Measurements from ENCODE around the gene PTPN7.
"Not testable (repeated sequence)": the region's sequence is repeated elsewhere in the genome, so short reads cannot be mapped to it uniquely, and the experiment has no call there.

DNA sequence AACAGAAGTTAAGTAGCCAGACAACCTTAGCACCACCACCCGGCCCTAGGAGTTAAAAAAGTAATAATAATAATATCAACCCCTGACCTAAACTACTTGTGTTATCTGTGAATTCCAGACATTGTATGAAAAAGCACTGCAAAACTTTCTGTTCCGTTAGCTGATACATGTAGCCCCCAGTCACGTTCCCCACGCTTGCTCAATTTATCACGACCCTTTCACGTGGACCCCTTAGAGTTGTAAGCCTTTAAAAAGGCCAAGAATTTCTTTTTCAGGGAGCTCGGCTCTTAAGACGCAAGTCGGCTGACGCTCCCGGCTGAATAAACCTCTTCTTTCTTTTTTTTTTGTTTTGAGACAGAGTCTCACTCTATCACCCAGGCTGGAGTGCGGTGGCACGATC is 6.7 kb upstream of the PTPN7 start:
- TF ChIP-seq, protein P1, sequence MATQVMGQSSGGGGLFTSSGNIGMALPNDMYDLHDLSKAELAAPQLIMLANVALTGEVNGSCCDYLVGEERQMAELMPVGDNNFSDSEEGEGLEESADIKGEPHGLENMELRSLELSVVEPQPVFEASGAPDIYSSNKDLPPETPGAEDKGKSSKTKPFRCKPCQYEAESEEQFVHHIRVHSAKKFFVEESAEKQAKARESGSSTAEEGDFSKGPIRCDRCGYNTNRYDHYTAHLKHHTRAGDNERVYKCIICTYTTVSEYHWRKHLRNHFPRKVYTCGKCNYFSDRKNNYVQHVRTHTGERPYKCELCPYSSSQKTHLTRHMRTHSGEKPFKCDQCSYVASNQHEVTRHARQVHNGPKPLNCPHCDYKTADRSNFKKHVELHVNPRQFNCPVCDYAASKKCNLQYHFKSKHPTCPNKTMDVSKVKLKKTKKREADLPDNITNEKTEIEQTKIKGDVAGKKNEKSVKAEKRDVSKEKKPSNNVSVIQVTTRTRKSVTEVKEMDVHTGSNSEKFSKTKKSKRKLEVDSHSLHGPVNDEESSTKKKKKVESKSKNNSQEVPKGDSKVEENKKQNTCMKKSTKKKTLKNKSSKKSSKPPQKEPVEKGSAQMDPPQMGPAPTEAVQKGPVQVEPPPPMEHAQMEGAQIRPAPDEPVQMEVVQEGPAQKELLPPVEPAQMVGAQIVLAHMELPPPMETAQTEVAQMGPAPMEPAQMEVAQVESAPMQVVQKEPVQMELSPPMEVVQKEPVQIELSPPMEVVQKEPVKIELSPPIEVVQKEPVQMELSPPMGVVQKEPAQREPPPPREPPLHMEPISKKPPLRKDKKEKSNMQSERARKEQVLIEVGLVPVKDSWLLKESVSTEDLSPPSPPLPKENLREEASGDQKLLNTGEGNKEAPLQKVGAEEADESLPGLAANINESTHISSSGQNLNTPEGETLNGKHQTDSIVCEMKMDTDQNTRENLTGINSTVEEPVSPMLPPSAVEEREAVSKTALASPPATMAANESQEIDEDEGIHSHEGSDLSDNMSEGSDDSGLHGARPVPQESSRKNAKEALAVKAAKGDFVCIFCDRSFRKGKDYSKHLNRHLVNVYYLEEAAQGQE (IDR thresholded peaks at IDR 0.05; ENCODE audit: insufficient read depth in 1 of 2, low read depth in 2 of 2, low read length in 1 of 2): not testable (repeated sequence)
- TF ChIP-seq, protein P2, sequence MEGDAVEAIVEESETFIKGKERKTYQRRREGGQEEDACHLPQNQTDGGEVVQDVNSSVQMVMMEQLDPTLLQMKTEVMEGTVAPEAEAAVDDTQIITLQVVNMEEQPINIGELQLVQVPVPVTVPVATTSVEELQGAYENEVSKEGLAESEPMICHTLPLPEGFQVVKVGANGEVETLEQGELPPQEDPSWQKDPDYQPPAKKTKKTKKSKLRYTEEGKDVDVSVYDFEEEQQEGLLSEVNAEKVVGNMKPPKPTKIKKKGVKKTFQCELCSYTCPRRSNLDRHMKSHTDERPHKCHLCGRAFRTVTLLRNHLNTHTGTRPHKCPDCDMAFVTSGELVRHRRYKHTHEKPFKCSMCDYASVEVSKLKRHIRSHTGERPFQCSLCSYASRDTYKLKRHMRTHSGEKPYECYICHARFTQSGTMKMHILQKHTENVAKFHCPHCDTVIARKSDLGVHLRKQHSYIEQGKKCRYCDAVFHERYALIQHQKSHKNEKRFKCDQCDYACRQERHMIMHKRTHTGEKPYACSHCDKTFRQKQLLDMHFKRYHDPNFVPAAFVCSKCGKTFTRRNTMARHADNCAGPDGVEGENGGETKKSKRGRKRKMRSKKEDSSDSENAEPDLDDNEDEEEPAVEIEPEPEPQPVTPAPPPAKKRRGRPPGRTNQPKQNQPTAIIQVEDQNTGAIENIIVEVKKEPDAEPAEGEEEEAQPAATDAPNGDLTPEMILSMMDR (IDR thresholded peaks at IDR 0.05): not testable (repeated sequence)
- not testable (repeated sequence) for TF ChIP-seq POLR2AphosphoS5 (IDR thresholded peaks at IDR 0.05; ENCODE audit: low read depth, low read length); SIN3A (IDR thresholded peaks at IDR 0.05; ENCODE audit: borderline replicate concordance, insufficient read depth, low read depth, low read length)

Data from Panc1 (cell line).